ENCODE data around the gene CD8A.
"Not testable (repeated sequence)": the region's sequence is repeated elsewhere in the genome, so short reads cannot be mapped to it uniquely, and the experiment has no call there.

The CD8A gene

GRCh38 chr2:86790676-86791572 is at the start of gene CD8A:
TSS of gene CD8A (minus strand) at chr2:86790913. CDS start at chr2:86790825, 88 bp downstream.
- DNase-seq: peak; percentile 3

GRCh38 chr2:86839871-86840548 is 49.3 kb upstream of the CD8A start:
- not testable (repeated sequence) for DNase-seq

- DNase-seq: not testable (repeated sequence)
These were observed 48.7 kb upstream of the CD8A start for GRCh38 chr2:86839455-86839854.

- not testable (repeated sequence) for DNase-seq
These were observed 47.0 kb upstream of the CD8A start for GRCh38 chr2:86837714-86838113.

GRCh38 chr2:86836915-86837695 is 46.4 kb upstream of the CD8A start:
- peak; percentile 31 for DNase-seq

GRCh38 chr2:86835548-86835889 is 44.8 kb upstream of the CD8A start:
- DNase-seq: not testable (repeated sequence)

GRCh38 chr2:86833315-86833714 is 42.6 kb upstream of the CD8A start:
- no peak for DNase-seq

GRCh38 chr2:86832334-86833096 is 41.8 kb upstream of the CD8A start:
- no peak for DNase-seq

GRCh38 chr2:86831537-86831936 is 40.8 kb upstream of the CD8A start:
- peak; percentile 10 for DNase-seq

- no peak for DNase-seq
These were observed 36.2 kb upstream of the CD8A start for GRCh38 chr2:86826951-86827350.

- no peak for DNase-seq
These were observed 35.1 kb upstream of the CD8A start for GRCh38 chr2:86825693-86826381.

- DNase-seq: no peak
These were observed 34.5 kb upstream of the CD8A start for GRCh38 chr2:86825036-86825692.

GRCh38 chr2:86822668-86823345 is 32.1 kb upstream of the CD8A start:
- DNase-seq: no peak

- DNase-seq: no peak
These were observed 31.1 kb upstream of the CD8A start for GRCh38 chr2:86821842-86822241.

- no peak for DNase-seq
These were observed 30.6 kb upstream of the CD8A start for GRCh38 chr2:86821306-86821705.

GRCh38 chr2:86818957-86819356 is 28.2 kb upstream of the CD8A start:
- no peak for DNase-seq

- DNase-seq: no peak
These were observed 27.5 kb upstream of the CD8A start for GRCh38 chr2:86818114-86818801.

GRCh38 chr2:86815611-86816010 is 24.9 kb upstream of the CD8A start:
- no peak for DNase-seq

GRCh38 chr2:86809481-86810121 is 18.9 kb upstream of the CD8A start:
- no peak for DNase-seq

Data from OCI-M1 (cell line).